Ovary (tissue), 3 donors: ENCODE data around the gene URM1.

ENCODE experiments used
- POLR2A ChIP-seq: fragments of 450-650 bp; IDR thresholded peaks from one replicate; pipeline ENCODE4 v1.6.1; 2017; ENCODE audit warnings: antibody characterized with exemption, mild to moderate bottlenecking, moderate library complexity
- TF ChIP-seq, protein P1 (sequence below), 3 donors: fragments of 450-650 bp in 2 of 3; fragments of 200-600 bp in 1 of 3; IDR thresholded peaks; one replicate each; pipeline versions ENCODE4 v1.5.1 to v1.8.0; 2016 to 2022; ENCODE audit warnings: antibody characterized with exemption in 3 of 3, mild to moderate bottlenecking in 1 of 3
- donor health status: DM: no; HTN: no; CAD: no.

DNA sequence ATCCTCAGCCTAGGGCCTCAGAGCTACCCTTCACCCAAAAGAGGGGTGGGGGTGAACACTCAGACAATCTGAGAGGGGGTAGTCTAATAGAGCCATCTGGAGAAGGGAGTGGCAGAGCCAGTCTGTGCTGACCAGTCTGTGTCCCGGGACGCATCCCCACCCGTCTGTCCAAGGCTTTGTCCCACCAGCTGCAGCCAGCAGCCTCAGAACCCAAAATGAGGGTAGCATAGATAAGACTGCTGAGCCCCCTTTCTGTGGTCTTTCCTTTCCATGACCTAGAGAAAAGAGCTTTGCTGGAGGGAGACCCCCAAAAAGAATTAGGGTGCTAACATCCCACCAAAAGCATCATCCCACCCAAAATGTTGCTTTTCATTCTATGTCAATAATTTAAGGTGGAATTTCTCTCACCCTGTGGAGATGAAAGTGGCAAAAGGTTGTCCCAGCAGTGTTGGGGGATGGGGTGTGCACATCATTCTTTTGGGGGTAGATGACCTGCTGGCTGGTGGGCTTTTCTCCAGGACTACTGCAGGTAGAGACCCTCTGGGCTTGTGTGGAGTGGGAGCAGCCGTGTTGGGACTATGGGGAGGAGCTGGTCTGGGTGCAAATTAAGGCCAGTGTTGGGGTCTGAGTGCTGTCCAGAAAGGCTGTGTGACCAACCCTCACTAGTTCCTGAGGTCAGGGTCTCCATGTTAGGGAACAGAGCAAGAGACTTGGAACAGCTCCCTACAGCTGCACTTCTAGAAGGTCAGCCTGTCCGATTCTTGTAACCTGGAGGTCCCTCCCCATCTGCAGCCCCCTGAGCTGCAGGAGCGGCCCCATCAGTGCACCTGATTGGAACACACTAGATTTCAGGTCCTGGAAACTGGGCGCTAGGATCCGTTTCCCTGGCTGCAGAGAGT lies 19.9 kb downstream of the URM1 start:
- TF ChIP-seq, protein P1, sequence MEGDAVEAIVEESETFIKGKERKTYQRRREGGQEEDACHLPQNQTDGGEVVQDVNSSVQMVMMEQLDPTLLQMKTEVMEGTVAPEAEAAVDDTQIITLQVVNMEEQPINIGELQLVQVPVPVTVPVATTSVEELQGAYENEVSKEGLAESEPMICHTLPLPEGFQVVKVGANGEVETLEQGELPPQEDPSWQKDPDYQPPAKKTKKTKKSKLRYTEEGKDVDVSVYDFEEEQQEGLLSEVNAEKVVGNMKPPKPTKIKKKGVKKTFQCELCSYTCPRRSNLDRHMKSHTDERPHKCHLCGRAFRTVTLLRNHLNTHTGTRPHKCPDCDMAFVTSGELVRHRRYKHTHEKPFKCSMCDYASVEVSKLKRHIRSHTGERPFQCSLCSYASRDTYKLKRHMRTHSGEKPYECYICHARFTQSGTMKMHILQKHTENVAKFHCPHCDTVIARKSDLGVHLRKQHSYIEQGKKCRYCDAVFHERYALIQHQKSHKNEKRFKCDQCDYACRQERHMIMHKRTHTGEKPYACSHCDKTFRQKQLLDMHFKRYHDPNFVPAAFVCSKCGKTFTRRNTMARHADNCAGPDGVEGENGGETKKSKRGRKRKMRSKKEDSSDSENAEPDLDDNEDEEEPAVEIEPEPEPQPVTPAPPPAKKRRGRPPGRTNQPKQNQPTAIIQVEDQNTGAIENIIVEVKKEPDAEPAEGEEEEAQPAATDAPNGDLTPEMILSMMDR (IDR thresholded peaks at IDR 0.05), result no peak
- TF ChIP-seq POLR2A, result no peak
